ENCODE measurements around the gene STX18. TPM values are rescaled to one million over a fixed set of nuclear protein-coding genes. Genes with fewer than 3 reads are reported as not detected.

STX18 gene
- total and polyA plus RNA-seq, 2 donors (not counting 3 experiments of a cell fraction or from before 2014, with no cell fraction given) = 30.7 to 31.2 TPM

DNA sequence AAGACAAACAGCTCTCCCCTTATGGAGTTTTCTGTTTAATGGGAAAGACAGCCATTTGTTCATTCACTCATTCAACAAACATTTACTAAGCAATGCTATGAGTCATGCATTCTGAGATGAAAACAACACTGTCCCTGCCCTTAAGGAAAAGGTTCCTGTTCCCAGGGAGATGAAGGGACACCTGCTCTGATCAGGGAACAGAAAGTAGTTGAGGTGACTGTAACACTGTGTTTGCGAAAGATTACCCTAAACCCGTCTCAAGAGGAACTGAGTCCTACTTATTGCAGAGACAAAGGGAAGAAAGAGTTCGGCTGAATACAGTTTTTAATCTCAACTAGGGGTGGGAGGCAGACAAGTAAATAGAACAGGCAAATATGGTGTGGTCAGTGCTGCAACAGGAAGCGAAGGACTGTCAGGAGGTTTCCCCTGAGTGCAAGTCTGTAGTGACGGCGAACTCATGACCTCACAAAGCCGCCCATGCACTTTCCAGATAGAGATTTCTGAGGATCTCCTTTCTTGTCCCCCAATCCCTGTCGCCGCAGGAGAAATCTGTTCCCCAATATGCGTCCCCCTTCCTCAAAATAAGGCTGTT is 712 bp downstream of the STX18 start:
- Histone ChIP-seq H3K79me2 (ENCODE audit: control insufficient read depth, insufficient read depth, low read length) (peaks cover 54% of the 10 kb centered on the region), H3K4me2 (ENCODE audit: insufficient read depth, low read length) (peak overlapping the region; percentile 89), H3K27ac (ENCODE audit: insufficient read depth, low read depth, low read length) (peak overlapping the region; percentile 71), H3K4me3 (replicated peaks in 1 of 3; ENCODE audit: insufficient read depth in 1 of 3, low read depth in 1 of 3, low read length in 3 of 3) (peak overlapping the region; percentile 73 to 92 (median 88)), H3K9me3 (replicated peaks; ENCODE audit: control insufficient read depth, insufficient read depth, low read length) (no peaks in the 10 kb centered on the region), H3K9ac (replicated peaks; ENCODE audit: extremely low read depth, insufficient read depth, low read length) (peak overlapping the region; percentile 95), H3K27me3 (ENCODE audit: control insufficient read depth in 2 of 2, insufficient read depth in 2 of 2, low read length in 2 of 2) (no peaks in the 10 kb centered on the region), H3K9me1 (replicated peaks; ENCODE audit: control insufficient read depth, extremely low read depth, insufficient read depth, low read length) (no peaks in the 10 kb centered on the region), H3K36me3 (ENCODE audit: control insufficient read depth in 2 of 2, extremely low read depth in 1 of 2, insufficient read depth in 2 of 2, low read length in 2 of 2) (no peaks in the 10 kb centered on the region), H3K4me1 (ENCODE audit: control insufficient read depth, extremely low read depth, insufficient read depth, low read length) (peaks cover 18% of the 10 kb centered on the region), H4K20me1 (replicated peaks; ENCODE audit: control insufficient read depth, extremely low read depth, insufficient read depth, low read length) (no peaks in the 10 kb centered on the region), H2AFZ (ENCODE audit: low read depth, low read length) (peak overlapping the region; percentile 99)
- dilution Hi-C loops (cut with MboI; ENCODE audit: extremely low pct_ligation_motif_present, low sequenced_read_pairs) (no loop called here), intact Hi-C loops (cut with micrococcal nuclease) (loop anchor here (1.0 kb wide), 1 partner anchor 49 kb away; no protein-coding TSS in a partner anchor)
- ChIA-PET CTCF (interaction anchor here (1.1 to 2.4 kb wide), 5 partner anchors 15 to 128 kb away, joined by 4 to 13 read pairs (median 5); no protein-coding TSS in a partner anchor), POLR2A (no interaction called here)
- no TSS peak for BruUV-seq (replicated peaks)
- TF ChIP-seq JUN (IDR thresholded peaks at IDR 0.05; ENCODE audit: borderline replicate concordance, insufficient read depth, insufficient read length, low read depth) (peak; percentile 39), GATA2 (IDR thresholded peaks at IDR 0.05; ENCODE audit: insufficient read depth, insufficient read length, low read depth, low read length) (no peak), POLR2A (IDR thresholded peaks at IDR 0.05; ENCODE audit: low read depth, low read length) (no peak), MYC (IDR thresholded peaks at IDR 0.05; ENCODE audit: low read depth, low read length) (no peak), POLR2AphosphoS5 (IDR thresholded peaks at IDR 0.05; ENCODE audit: insufficient read depth, low read depth, low read length) (no peak), FOS (IDR thresholded peaks at IDR 0.05; ENCODE audit: borderline replicate concordance, insufficient read depth, low read length) (peak; percentile 62), EZH2 (IDR thresholded peaks at IDR 0.05; ENCODE audit: borderline replicate concordance, low read depth, low read length, severe bottlenecking) (no peak)
- TF ChIP-seq, protein P1, sequence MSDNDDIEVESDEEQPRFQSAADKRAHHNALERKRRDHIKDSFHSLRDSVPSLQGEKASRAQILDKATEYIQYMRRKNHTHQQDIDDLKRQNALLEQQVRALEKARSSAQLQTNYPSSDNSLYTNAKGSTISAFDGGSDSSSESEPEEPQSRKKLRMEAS (IDR thresholded peaks at IDR 0.05; ENCODE audit: insufficient read depth, insufficient read length) = no peak
- TF ChIP-seq, protein P2, sequence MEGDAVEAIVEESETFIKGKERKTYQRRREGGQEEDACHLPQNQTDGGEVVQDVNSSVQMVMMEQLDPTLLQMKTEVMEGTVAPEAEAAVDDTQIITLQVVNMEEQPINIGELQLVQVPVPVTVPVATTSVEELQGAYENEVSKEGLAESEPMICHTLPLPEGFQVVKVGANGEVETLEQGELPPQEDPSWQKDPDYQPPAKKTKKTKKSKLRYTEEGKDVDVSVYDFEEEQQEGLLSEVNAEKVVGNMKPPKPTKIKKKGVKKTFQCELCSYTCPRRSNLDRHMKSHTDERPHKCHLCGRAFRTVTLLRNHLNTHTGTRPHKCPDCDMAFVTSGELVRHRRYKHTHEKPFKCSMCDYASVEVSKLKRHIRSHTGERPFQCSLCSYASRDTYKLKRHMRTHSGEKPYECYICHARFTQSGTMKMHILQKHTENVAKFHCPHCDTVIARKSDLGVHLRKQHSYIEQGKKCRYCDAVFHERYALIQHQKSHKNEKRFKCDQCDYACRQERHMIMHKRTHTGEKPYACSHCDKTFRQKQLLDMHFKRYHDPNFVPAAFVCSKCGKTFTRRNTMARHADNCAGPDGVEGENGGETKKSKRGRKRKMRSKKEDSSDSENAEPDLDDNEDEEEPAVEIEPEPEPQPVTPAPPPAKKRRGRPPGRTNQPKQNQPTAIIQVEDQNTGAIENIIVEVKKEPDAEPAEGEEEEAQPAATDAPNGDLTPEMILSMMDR (IDR thresholded peaks at IDR 0.05; ENCODE audit: extremely low read depth in 1 of 2, insufficient read depth in 1 of 2, low read depth in 1 of 2, low read length in 2 of 2) = no peak
- FAIRE-seq (peak; percentile 58), DNase-seq (ENCODE audit: low read depth, low spot score) (peak; percentile 50)
